Measurements from ENCODE around the gene PSMB8. TPM values are rescaled to one million over a fixed set of nuclear protein-coding genes. Genes with fewer than 3 reads are reported as not detected.
A peak's percentile ranks its signal among the peaks of the same experiment; 100 is the strongest.

Gene PSMB8
- total RNA-seq, 2 experiments from 2014 or later = 142 to 216 TPM

DNA sequence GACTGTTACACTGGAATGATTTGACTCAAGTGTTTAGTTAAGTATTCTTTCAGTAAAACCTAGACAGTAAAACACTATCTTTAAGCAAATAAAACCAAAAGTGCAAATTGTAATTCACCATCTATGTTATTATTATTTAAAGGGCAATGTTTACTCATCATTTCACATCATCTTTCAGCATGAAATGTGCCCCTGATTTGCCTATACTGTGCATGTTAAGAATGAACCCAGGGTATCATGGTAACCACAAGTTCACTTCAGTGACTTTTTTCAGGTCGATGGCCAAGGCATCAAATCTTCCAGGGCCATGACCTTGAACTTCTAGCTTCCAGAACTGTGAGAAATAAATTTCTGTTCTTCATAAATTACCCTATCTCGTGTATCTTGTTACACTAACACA, 25.0 kb downstream of the PSMB8 start:
- Histone ChIP-seq H4K20me1 (ENCODE audit: insufficient read depth, low read length) (no peaks in the 10 kb centered on the region), H3K4me1 (ENCODE audit: insufficient read depth, low read length, poor library complexity, severe bottlenecking) (peaks cover 80% of the 10 kb centered on the region)
- CTCF ChIA-PET (ENCODE audit: unreplicated experiment) = no interaction called here

DNA sequence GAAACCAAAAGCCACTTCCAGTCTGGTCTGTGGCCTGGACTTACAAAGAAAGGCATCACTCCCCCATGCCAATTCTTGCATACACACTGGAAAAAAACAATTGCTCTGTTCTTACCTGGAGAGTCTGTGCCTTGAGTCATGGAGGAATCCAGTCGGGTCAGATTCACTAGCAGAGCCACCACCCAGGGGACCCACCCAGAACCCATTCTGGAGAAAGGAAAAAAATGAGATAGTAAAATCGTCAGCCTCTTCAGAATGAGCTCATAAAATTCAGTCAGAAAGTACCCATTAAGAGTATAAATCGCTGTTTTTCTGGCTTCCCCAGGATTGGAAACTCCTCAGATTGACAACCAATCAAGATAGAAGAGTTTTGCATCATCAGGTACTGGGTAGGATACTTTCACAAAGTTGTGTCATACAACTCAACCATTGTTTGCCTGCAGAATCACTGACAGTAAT, 27.1 kb downstream of the PSMB8 start, which contains the start of gene HLA-DOB:
HLA-DOB (minus strand) TSS at position 257 of the 459 bp plus-strand sequence; CDS start at position 206, 51 bp downstream.
- H3K4me3 ChIP-seq (ENCODE audit: low read depth, low read length, poor library complexity, severe bottlenecking) = peak within 1 kb of the TSS; percentile 69
- ChIA-PET CTCF (ENCODE audit: unreplicated experiment) (interaction anchor here (1.0 kb wide), 1 partner anchor 11 kb away, joined by 3 read pairs; no protein-coding TSS in a partner anchor), POLR2A (interaction anchor here (1.0 kb wide), 3 partner anchors 19 to 156 kb away, joined by 3 to 6 read pairs (median 3); partner anchors contain the start of gene TAP2)
- no peaks in the 10 kb centered on the region for H4K20me1 ChIP-seq (ENCODE audit: insufficient read depth, low read length)
- DNase-seq (ENCODE audit: low spot score) = peak; percentile 86
- intact Hi-C loops (cut with micrococcal nuclease; ENCODE audit: unreplicated experiment) = loop anchor here (2.0 kb wide), 1 partner anchor 28 kb away; the partner anchor contains the start of gene PSMB8
- peak within 1 kb of the TSS; percentile 79; the same call in 1 of the 2 replicates for H2AFZ ChIP-seq (ENCODE audit: low read length)
- peaks cover 13% of the 10 kb centered on the region; the same call in 1 of the 2 replicates for H3K79me2 ChIP-seq (ENCODE audit: insufficient read depth, low read depth, low read length)
- no peak for TF ChIP-seq EZH2phosphoT487 (IDR thresholded peaks at IDR 0.05; ENCODE audit: borderline replicate concordance, low read depth, low read length)
- TF ChIP-seq, protein P1, sequence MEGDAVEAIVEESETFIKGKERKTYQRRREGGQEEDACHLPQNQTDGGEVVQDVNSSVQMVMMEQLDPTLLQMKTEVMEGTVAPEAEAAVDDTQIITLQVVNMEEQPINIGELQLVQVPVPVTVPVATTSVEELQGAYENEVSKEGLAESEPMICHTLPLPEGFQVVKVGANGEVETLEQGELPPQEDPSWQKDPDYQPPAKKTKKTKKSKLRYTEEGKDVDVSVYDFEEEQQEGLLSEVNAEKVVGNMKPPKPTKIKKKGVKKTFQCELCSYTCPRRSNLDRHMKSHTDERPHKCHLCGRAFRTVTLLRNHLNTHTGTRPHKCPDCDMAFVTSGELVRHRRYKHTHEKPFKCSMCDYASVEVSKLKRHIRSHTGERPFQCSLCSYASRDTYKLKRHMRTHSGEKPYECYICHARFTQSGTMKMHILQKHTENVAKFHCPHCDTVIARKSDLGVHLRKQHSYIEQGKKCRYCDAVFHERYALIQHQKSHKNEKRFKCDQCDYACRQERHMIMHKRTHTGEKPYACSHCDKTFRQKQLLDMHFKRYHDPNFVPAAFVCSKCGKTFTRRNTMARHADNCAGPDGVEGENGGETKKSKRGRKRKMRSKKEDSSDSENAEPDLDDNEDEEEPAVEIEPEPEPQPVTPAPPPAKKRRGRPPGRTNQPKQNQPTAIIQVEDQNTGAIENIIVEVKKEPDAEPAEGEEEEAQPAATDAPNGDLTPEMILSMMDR (conservative IDR thresholded peaks at IDR 0.05; ENCODE audit: low read length) = no peak
- no peaks in the 10 kb centered on the region for H3K9me3 ChIP-seq (ENCODE audit: low read length)
- no peaks in the 10 kb centered on the region for H3K9me2 ChIP-seq (ENCODE audit: insufficient read depth, low read length)
- H3K4me1 ChIP-seq (ENCODE audit: insufficient read depth, low read length, poor library complexity, severe bottlenecking) = peaks cover 92% of the 10 kb centered on the region
- H3K27ac ChIP-seq (ENCODE audit: low read depth, low read length, poor library complexity, severe bottlenecking) = peak within 1 kb of the TSS; percentile 97
- peaks cover 30% of the 10 kb centered on the region for H3K36me3 ChIP-seq (ENCODE audit: insufficient read depth, low read length)
- BruUV-seq (replicated peaks) = no TSS peak
- H3K4me2 ChIP-seq (ENCODE audit: low read length) = peak within 1 kb of the TSS; percentile 87

More for the DNA sequence above, 25.0 kb downstream of the PSMB8 start:
- BruUV-seq (replicated peaks) = no TSS peak
- intact Hi-C loops (cut with micrococcal nuclease; ENCODE audit: unreplicated experiment) = no loop called here
- H2AFZ ChIP-seq (ENCODE audit: low read length) = 0 out of 2 replicates have a peak overlapping the region, but pooled peaks have one; percentile 8
- peak overlapping the region; percentile 20; the same call in 1 of the 2 replicates for H3K4me2 ChIP-seq (ENCODE audit: low read length)
- H3K36me3 ChIP-seq (ENCODE audit: insufficient read depth, low read length) = peaks cover 11% of the 10 kb centered on the region
- H3K9me3 ChIP-seq (ENCODE audit: low read length) = no peaks in the 10 kb centered on the region
- H3K9me2 ChIP-seq (ENCODE audit: insufficient read depth, low read length) = no peaks in the 10 kb centered on the region
- no peak overlapping the region for H3K27ac ChIP-seq (ENCODE audit: low read depth, low read length, poor library complexity, severe bottlenecking)
- POLR2A ChIA-PET = no interaction called here
- H3K4me3 ChIP-seq (ENCODE audit: low read depth, low read length, poor library complexity, severe bottlenecking) = no peak overlapping the region
- peaks cover 11% of the 10 kb centered on the region; the same call in 1 of the 2 replicates for H3K79me2 ChIP-seq (ENCODE audit: insufficient read depth, low read depth, low read length)
- DNase-seq (ENCODE audit: low spot score) = no peak
- TF ChIP-seq, protein P1 (conservative IDR thresholded peaks at IDR 0.05; ENCODE audit: low read length) = no peak
- no peak for TF ChIP-seq EZH2phosphoT487 (IDR thresholded peaks at IDR 0.05; ENCODE audit: borderline replicate concordance, low read depth, low read length)

DNA sequence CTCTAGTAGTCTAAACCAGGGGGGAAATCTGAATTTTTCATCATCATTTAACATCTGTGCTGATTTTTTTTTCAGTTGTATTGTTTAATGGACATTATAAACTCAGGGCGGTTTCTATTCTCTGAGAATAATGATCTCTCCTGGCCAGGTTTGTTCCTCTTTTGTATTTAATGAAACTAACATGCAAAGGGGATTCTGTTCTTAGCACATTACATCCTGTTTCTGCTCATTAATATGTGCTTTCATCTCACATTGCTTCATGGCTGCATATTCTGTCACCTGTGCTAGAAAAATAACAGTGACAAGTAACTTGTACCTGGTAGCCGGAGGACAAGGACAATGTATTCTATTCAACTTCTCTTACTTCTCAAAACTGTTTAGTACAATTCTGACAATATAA, 27.9 kb downstream of the PSMB8 start:
- TF ChIP-seq, protein P1 (conservative IDR thresholded peaks at IDR 0.05; ENCODE audit: low read length) = no peak
- TF ChIP-seq EZH2phosphoT487 (IDR thresholded peaks at IDR 0.05; ENCODE audit: borderline replicate concordance, low read depth, low read length) = no peak
- peak overlapping the region; percentile 69 for H3K4me3 ChIP-seq (ENCODE audit: low read depth, low read length, poor library complexity, severe bottlenecking)
- no TSS peak for BruUV-seq (replicated peaks)
- peaks cover 85% of the 10 kb centered on the region for H3K4me1 ChIP-seq (ENCODE audit: insufficient read depth, low read length, poor library complexity, severe bottlenecking)
- H4K20me1 ChIP-seq (ENCODE audit: insufficient read depth, low read length) = no peaks in the 10 kb centered on the region
- H3K4me2 ChIP-seq (ENCODE audit: low read length) = peak overlapping the region; percentile 87
- ChIA-PET POLR2A (interaction anchor here (1.2 kb wide), 1 partner anchor 18 kb away, joined by 4 read pairs; no protein-coding TSS in a partner anchor), CTCF (ENCODE audit: unreplicated experiment) (no interaction called here)
- peak overlapping the region; percentile 97 for H3K27ac ChIP-seq (ENCODE audit: low read depth, low read length, poor library complexity, severe bottlenecking)
- peaks cover 13% of the 10 kb centered on the region; the same call in 1 of the 2 replicates for H3K79me2 ChIP-seq (ENCODE audit: insufficient read depth, low read depth, low read length)
- H3K9me2 ChIP-seq (ENCODE audit: insufficient read depth, low read length) = no peaks in the 10 kb centered on the region
- peaks cover 30% of the 10 kb centered on the region for H3K36me3 ChIP-seq (ENCODE audit: insufficient read depth, low read length)
- H3K9me3 ChIP-seq (ENCODE audit: low read length) = no peaks in the 10 kb centered on the region
- intact Hi-C loops (cut with micrococcal nuclease; ENCODE audit: unreplicated experiment) = loop anchor here (2.0 kb wide), 1 partner anchor 29 kb away; the partner anchor contains the start of gene PSMB8
- peak; percentile 96 for DNase-seq (ENCODE audit: low spot score)
- peak overlapping the region; percentile 79; the same call in 1 of the 2 replicates for H2AFZ ChIP-seq (ENCODE audit: low read length)
